HG03103 (cell line): Measurements from ENCODE around the gene SLC4A11.

ENCODE experiments used
- ATAC-seq: cut with Tn5 transposase; IDR thresholded peaks from one replicate; pipeline ENCODE4 v1.9.1; 2021; ENCODE audit warnings: low read depth; ENCODE audit not compliant: unreplicated experiment

Gene SLC4A11

GRCh38 chr20:3180319-3180718, 58.7 kb downstream of the SLC4A11 start:
- ATAC-seq = no peak

- no peak for ATAC-seq
Observed at GRCh38 chr20:3177746-3178485, 61.1 kb downstream of the SLC4A11 start.
